ENCODE measurements around the gene TNS1. TPM values are rescaled to one million over a fixed set of nuclear protein-coding genes. Genes with fewer than 3 reads are reported as not detected.

The TNS1 gene
- total RNA-seq, 2 donors from 2014 or later, result 3.3 to 4.2 TPM

- no peak overlapping the region for H3K27ac Mint-ChIP-seq
- H3K36me3 Mint-ChIP-seq (ENCODE audit: low read depth), result no peaks in the 10 kb centered on the region
- Histone ChIP-seq H3K4me1 (ENCODE audit: control insufficient read depth, insufficient read depth, low read length) (no peaks in the 10 kb centered on the region), H3K36me3 (ENCODE audit: control insufficient read depth, insufficient read depth, low read length) (no peaks in the 10 kb centered on the region), H3K4me3 (ENCODE audit: low read length) (no peak overlapping the region), H3K9ac (ENCODE audit: extremely low read depth, low read length, poor library complexity, severe bottlenecking) (no peak overlapping the region), H3K27me3 (ENCODE audit: control insufficient read depth, insufficient read depth, low read length, poor library complexity, severe bottlenecking) (no peaks in the 10 kb centered on the region), H3K27ac (ENCODE audit: low read depth, low read length) (no peak overlapping the region), H3K9me3 (ENCODE audit: control insufficient read depth, low read length) (no peaks in the 10 kb centered on the region)
- no peak overlapping the region for H3K4me3 Mint-ChIP-seq
- no peaks in the 10 kb centered on the region for H3K9me3 Mint-ChIP-seq
- peaks cover 2% of the 10 kb centered on the region for H3K4me1 Mint-ChIP-seq
- H3K27me3 Mint-ChIP-seq (ENCODE audit: insufficient read depth), result no peaks in the 10 kb centered on the region
- peak; percentile 31 for DNase-seq
- TF ChIP-seq, protein P1, sequence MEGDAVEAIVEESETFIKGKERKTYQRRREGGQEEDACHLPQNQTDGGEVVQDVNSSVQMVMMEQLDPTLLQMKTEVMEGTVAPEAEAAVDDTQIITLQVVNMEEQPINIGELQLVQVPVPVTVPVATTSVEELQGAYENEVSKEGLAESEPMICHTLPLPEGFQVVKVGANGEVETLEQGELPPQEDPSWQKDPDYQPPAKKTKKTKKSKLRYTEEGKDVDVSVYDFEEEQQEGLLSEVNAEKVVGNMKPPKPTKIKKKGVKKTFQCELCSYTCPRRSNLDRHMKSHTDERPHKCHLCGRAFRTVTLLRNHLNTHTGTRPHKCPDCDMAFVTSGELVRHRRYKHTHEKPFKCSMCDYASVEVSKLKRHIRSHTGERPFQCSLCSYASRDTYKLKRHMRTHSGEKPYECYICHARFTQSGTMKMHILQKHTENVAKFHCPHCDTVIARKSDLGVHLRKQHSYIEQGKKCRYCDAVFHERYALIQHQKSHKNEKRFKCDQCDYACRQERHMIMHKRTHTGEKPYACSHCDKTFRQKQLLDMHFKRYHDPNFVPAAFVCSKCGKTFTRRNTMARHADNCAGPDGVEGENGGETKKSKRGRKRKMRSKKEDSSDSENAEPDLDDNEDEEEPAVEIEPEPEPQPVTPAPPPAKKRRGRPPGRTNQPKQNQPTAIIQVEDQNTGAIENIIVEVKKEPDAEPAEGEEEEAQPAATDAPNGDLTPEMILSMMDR (conservative IDR thresholded peaks at IDR 0.05), result no peak
- 93 to 100% methylated on average over 1 to 8 of the region's 8 CpGs for WGBS, 2 experiments (ENCODE audit: insufficient coverage in 1 of 2, insufficient read length in 1 of 2)
These were observed 201.1 kb downstream of the TNS1 start for GRCh38 chr2:217801711-217802110.

- H3K4me3 Mint-ChIP-seq, result no peak overlapping the region
- TF ChIP-seq, protein P1 (conservative IDR thresholded peaks at IDR 0.05), result no peak
- Histone ChIP-seq H3K27me3 (ENCODE audit: control insufficient read depth, insufficient read depth, low read length, poor library complexity, severe bottlenecking) (no peaks in the 10 kb centered on the region), H3K4me3 (ENCODE audit: low read length) (no peak overlapping the region), H3K36me3 (ENCODE audit: control insufficient read depth, insufficient read depth, low read length) (no peaks in the 10 kb centered on the region), H3K27ac (ENCODE audit: low read depth, low read length) (no peak overlapping the region), H3K9me3 (ENCODE audit: control insufficient read depth, low read length) (no peaks in the 10 kb centered on the region), H3K9ac (ENCODE audit: extremely low read depth, low read length, poor library complexity, severe bottlenecking) (no peak overlapping the region), H3K4me1 (ENCODE audit: control insufficient read depth, insufficient read depth, low read length) (no peaks in the 10 kb centered on the region)
- H3K36me3 Mint-ChIP-seq (ENCODE audit: low read depth), result no peaks in the 10 kb centered on the region
- H3K27ac Mint-ChIP-seq, result no peak overlapping the region
- H3K9me3 Mint-ChIP-seq, result no peaks in the 10 kb centered on the region
- no peaks in the 10 kb centered on the region for H3K27me3 Mint-ChIP-seq (ENCODE audit: insufficient read depth)
- 76 to 78% methylated on average over 5 to 11 of the region's 11 CpGs for WGBS, 2 experiments (ENCODE audit: insufficient coverage in 1 of 2, insufficient read length in 1 of 2)
- DNase-seq, result peak; percentile 53
- peaks cover 2% of the 10 kb centered on the region for H3K4me1 Mint-ChIP-seq
These were observed 201.7 kb downstream of the TNS1 start for GRCh38 chr2:217801115-217801531.

DNA sequence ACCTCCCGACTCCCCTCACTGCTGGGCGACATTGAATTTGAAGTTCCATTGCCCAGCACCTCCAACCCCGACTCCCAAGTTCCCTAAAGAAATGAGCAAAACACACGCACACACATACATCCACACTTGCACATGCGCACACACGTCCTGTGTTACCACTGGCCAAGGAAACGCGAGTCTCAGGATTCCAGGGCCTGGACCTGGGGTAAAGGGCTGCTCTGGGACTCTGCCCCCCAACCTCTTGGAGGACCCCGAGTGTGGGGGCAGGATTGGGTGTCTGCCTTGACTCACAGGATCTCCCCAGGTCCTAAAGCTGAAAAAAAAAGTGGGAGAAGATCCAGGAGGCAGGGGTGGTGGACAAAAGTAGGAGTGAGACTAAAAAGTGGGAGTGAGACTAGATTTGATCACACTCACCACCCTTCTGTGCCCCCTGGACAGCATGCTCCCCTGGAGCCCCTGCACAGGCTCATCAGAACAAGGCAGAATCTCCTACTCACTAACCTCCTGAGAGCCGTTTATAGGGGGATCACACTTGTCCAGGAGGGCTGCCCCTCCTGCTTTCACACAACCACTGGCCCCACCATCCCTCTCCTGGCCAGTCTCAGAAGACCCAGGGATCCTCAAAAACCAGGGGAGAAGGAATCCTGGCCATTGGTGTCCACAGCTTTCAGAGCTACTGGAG lies 202.2 kb downstream of the TNS1 start:
- TF ChIP-seq, protein P1 (conservative IDR thresholded peaks at IDR 0.05), result no peak
- Histone ChIP-seq H3K4me1 (ENCODE audit: control insufficient read depth, insufficient read depth, low read length) (no peaks in the 10 kb centered on the region), H3K36me3 (ENCODE audit: control insufficient read depth, insufficient read depth, low read length) (no peaks in the 10 kb centered on the region), H3K9ac (ENCODE audit: extremely low read depth, low read length, poor library complexity, severe bottlenecking) (no peak overlapping the region), H3K4me3 (ENCODE audit: low read length) (no peak overlapping the region), H3K27ac (ENCODE audit: low read depth, low read length) (no peak overlapping the region), H3K9me3 (ENCODE audit: control insufficient read depth, low read length) (no peaks in the 10 kb centered on the region), H3K27me3 (ENCODE audit: control insufficient read depth, insufficient read depth, low read length, poor library complexity, severe bottlenecking) (no peaks in the 10 kb centered on the region)
- Mint-ChIP-seq H3K27me3 (ENCODE audit: insufficient read depth) (no peaks in the 10 kb centered on the region), H3K4me3 (no peak overlapping the region), H3K4me1 (peaks cover 2% of the 10 kb centered on the region), H3K9me3 (no peaks in the 10 kb centered on the region), H3K27ac (no peak overlapping the region), H3K36me3 (ENCODE audit: low read depth) (no peaks in the 10 kb centered on the region)
- DNase-seq, result peak; percentile 29
- 89 to 95% methylated on average over 10 of the region's 10 CpGs for WGBS, 2 experiments (ENCODE audit: insufficient coverage in 1 of 2, insufficient read length in 1 of 2)
